Calu3 (cell line): ENCODE measurements around the gene HOXA3. TPM values are rescaled to one million over a fixed set of nuclear protein-coding genes. Genes with fewer than 3 reads are reported as not detected.

Source experiments
- BruUV-seq: library from RNA; stranded (reverse); fragments of 400-500 nt; replicated peaks from 2 replicates; lab custom pipeline; 2021; lab: Mats Ljungman, UMichigan
- CTCF ChIA-PET: fragments of 300-600 bp; sonication (Branson Sonifier 250); formaldehyde crosslinking; loops from one replicate; lab custom pipeline; 2022; ENCODE audit warnings: antibody characterized with exemption; lab: Charles Lee
- DNase-seq: peaks from one replicate; pipeline ENCODE4 v3.0.0; 2022
- H3K27ac Mint-ChIP-seq: one replicate; pipeline ENCODE4 v1.8.0; 2022; ENCODE audit warnings: mixed read lengths; ENCODE audit not compliant: unreplicated experiment
- H3K27me3 Mint-ChIP-seq: one replicate; pipeline ENCODE4 v1.8.0; 2022; ENCODE audit warnings: mixed read lengths; ENCODE audit not compliant: unreplicated experiment
- H3K36me3 Mint-ChIP-seq: one replicate; pipeline ENCODE4 v1.8.0; 2022; ENCODE audit warnings: mild to moderate bottlenecking, moderate library complexity, mixed read lengths; ENCODE audit not compliant: insufficient read depth, unreplicated experiment
- H3K4me1 Mint-ChIP-seq: one replicate; pipeline ENCODE4 v1.8.0; 2022; ENCODE audit warnings: mild to moderate bottlenecking, low read depth, mixed read lengths; ENCODE audit not compliant: unreplicated experiment
- H3K4me3 Mint-ChIP-seq: one replicate; pipeline ENCODE4 v1.8.0; 2022; ENCODE audit warnings: mild to moderate bottlenecking, low read depth, moderate library complexity, mixed read lengths; ENCODE audit not compliant: unreplicated experiment
- H3K9me3 Mint-ChIP-seq: one replicate; pipeline ENCODE4 v1.8.0; 2022; ENCODE audit warnings: low read depth, mixed read lengths; ENCODE audit not compliant: unreplicated experiment
- CTCF ChIP-seq: fragments of 200-600 bp; IDR thresholded peaks from one replicate; pipeline ENCODE4 v1.8.0; 2022; ENCODE audit warnings: antibody characterized with exemption; ENCODE audit not compliant: unreplicated experiment
- intact Hi-C: fragments of 100-400 bp; cut with micrococcal nuclease; formaldehyde crosslinking; loops from one replicate; pipeline ENCODE4 v1.10.0; 2022; ENCODE audit not compliant: unreplicated experiment
- total RNA-seq: library from RNA; stranded (reverse); gene quantifications from 2 replicates; pipeline ENCODE4 v1.2.3, GENCODE V29; 2022

The HOXA3 gene
- total RNA-seq, 1 experiment from 2014 or later = 20.9 TPM

GRCh38 chr7:27187475-27188385, 35.3 kb upstream of the HOXA3 start:
- CTCF ChIA-PET = interaction anchor here (0.8 to 1.7 kb wide), 4 partner anchors 8 to 387 kb away, joined by 3 to 4 read pairs (median 3); no protein-coding TSS in a partner anchor
- no peaks in the 10 kb centered on the region for H3K9me3 Mint-ChIP-seq
- H3K36me3 Mint-ChIP-seq = peaks cover 25% of the 10 kb centered on the region
- peaks cover 83% of the 10 kb centered on the region for H3K27me3 Mint-ChIP-seq
- H3K27ac Mint-ChIP-seq = no peak overlapping the region
- intact Hi-C loops = no loop called here
- peaks cover 7% of the 10 kb centered on the region for H3K4me1 Mint-ChIP-seq
- no peak for DNase-seq
- H3K4me3 Mint-ChIP-seq = peak overlapping the region; percentile 76
- TF ChIP-seq CTCF = no peak
- BruUV-seq = no TSS peak

- H3K4me1 Mint-ChIP-seq = peaks cover 7% of the 10 kb centered on the region
- peaks cover 75% of the 10 kb centered on the region for H3K27me3 Mint-ChIP-seq
These were observed 34.5 kb upstream of the HOXA3 start for GRCh38 chr7:27186668-27187474.

GRCh38 chr7:27185854-27186667, 33.7 kb upstream of the HOXA3 start:
- Mint-ChIP-seq H3K4me3 (peak overlapping the region; percentile 0), H3K27ac (no peak overlapping the region), H3K27me3 (peaks cover 66% of the 10 kb centered on the region), H3K9me3 (no peaks in the 10 kb centered on the region), H3K4me1 (peaks cover 7% of the 10 kb centered on the region), H3K36me3 (peaks cover 21% of the 10 kb centered on the region)
- no peak for TF ChIP-seq CTCF
- no TSS peak for BruUV-seq
- CTCF ChIA-PET = interaction anchor here (0.6 to 1.4 kb wide), 3 partner anchors 10 to 389 kb away, joined by 3 to 4 read pairs (median 3); no protein-coding TSS in a partner anchor
- DNase-seq = no peak
- intact Hi-C loops = no loop called here

More at GRCh38 chr7:27186668-27187474, 34.5 kb upstream of the HOXA3 start:
- Mint-ChIP-seq H3K9me3 (no peaks in the 10 kb centered on the region), H3K4me3 (no peak overlapping the region), H3K36me3 (peaks cover 21% of the 10 kb centered on the region), H3K27ac (no peak overlapping the region)
- no TSS peak for BruUV-seq
- intact Hi-C loops = no loop called here
- no peak for DNase-seq
- CTCF ChIA-PET = interaction anchor here (0.8 to 1.4 kb wide), 3 partner anchors 9 to 388 kb away, joined by 3 to 4 read pairs (median 3); no protein-coding TSS in a partner anchor
- TF ChIP-seq CTCF = no peak
